HG02571 (cell line): ENCODE measurements around the gene SUSD3.

Source experiments
- ATAC-seq: cut with Tn5 transposase; IDR thresholded peaks from one replicate; pipeline ENCODE4 v1.9.1; 2021; ENCODE audit warnings: mild to moderate bottlenecking, moderate library complexity; ENCODE audit not compliant: unreplicated experiment

SUSD3 gene

GRCh38 chr9:93121316-93122241 is 63.1 kb downstream of the SUSD3 start:
- ATAC-seq: no peak

- no peak for ATAC-seq
These were observed 64.3 kb downstream of the SUSD3 start for GRCh38 chr9:93122721-93123221.

GRCh38 chr9:93123561-93124283 is 65.2 kb downstream of the SUSD3 start:
- no peak for ATAC-seq

GRCh38 chr9:93124793-93125192 is 66.3 kb downstream of the SUSD3 start:
- ATAC-seq: no peak

GRCh38 chr9:93125331-93125894 is 66.9 kb downstream of the SUSD3 start:
- no peak for ATAC-seq

- no peak for ATAC-seq
These were observed 67.8 kb downstream of the SUSD3 start for GRCh38 chr9:93126151-93126781.

- no peak for ATAC-seq
These were observed 68.4 kb downstream of the SUSD3 start for GRCh38 chr9:93126825-93127368.

GRCh38 chr9:93127395-93127911 is 69.0 kb downstream of the SUSD3 start:
- ATAC-seq: no peak

- no peak for ATAC-seq
These were observed 69.7 kb downstream of the SUSD3 start for GRCh38 chr9:93128011-93128714.

- ATAC-seq: no peak
These were observed 70.3 kb downstream of the SUSD3 start for GRCh38 chr9:93128715-93129224.

GRCh38 chr9:93129286-93129685 is 70.8 kb downstream of the SUSD3 start:
- no peak for ATAC-seq

- ATAC-seq: no peak
These were observed 71.4 kb downstream of the SUSD3 start for GRCh38 chr9:93129691-93130500.

- ATAC-seq: no peak
These were observed 72.5 kb downstream of the SUSD3 start for GRCh38 chr9:93130861-93131481.

GRCh38 chr9:93131599-93132286 is 73.2 kb downstream of the SUSD3 start:
- ATAC-seq: no peak

GRCh38 chr9:93132287-93132927 is 73.9 kb downstream of the SUSD3 start:
- ATAC-seq: no peak

GRCh38 chr9:93132946-93133680 is 74.6 kb downstream of the SUSD3 start:
- ATAC-seq: no peak

GRCh38 chr9:93133681-93134014 is 75.1 kb downstream of the SUSD3 start:
- ATAC-seq: peak; percentile 43
